ENCODE data around the gene MYCT1.
"Not testable (repeated sequence)": the region's sequence is repeated elsewhere in the genome, so short reads cannot be mapped to it uniquely, and the experiment has no call there.

Gene MYCT1

GRCh38 chr6:152697634-152698033 is at the start of gene MYCT1:
Gene MYCT1, plus strand, starts transcription at chr6:152697897. Its CDS starts 6 bp downstream, at chr6:152697903.
- ATAC-seq = no peak

GRCh38 chr6:152648105-152648504 is 49.6 kb upstream of the MYCT1 start:
- ATAC-seq = no peak

- ATAC-seq = no peak
These were observed 45.7 kb upstream of the MYCT1 start for GRCh38 chr6:152651986-152652385.

GRCh38 chr6:152661776-152662175 is 35.9 kb upstream of the MYCT1 start:
- no peak for ATAC-seq

DNA sequence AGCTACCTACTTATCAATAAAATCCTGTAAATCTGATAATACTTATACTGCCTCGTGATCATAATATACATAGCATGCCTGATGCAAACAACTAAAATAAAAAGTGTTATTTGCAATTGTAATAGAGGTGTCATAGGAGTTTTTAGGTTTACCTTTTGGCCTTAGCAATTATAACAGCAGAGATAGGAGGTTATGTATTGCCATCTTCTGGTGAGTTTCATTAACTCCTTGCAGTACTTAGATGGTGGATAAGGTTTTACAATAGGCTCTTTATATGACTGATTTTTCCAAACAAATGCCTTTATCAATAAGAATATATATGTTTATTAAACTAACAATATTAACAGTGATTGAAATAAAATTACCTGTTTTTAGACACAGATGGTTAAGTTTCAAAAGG is 27.8 kb upstream of the MYCT1 start:
- no peak for ATAC-seq

DNA sequence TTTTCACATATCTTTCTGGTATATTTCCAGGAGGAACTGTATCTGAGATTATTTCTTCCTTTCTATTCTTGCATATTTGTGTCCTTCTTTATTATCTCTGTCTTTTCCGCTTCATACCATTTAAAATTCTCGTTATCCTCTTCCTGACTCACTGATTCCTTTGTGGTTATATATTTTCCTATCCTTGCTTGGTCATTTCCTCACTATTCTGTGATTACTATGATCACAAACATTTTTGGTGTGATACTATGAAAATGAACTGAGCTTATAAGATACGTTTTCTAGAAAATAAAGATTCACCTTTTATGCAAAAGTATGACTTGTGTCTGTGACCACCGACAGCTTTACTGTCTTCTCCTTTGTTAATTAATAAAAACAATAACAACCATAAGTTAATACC is 26.5 kb upstream of the MYCT1 start:
- no peak for ATAC-seq

DNA sequence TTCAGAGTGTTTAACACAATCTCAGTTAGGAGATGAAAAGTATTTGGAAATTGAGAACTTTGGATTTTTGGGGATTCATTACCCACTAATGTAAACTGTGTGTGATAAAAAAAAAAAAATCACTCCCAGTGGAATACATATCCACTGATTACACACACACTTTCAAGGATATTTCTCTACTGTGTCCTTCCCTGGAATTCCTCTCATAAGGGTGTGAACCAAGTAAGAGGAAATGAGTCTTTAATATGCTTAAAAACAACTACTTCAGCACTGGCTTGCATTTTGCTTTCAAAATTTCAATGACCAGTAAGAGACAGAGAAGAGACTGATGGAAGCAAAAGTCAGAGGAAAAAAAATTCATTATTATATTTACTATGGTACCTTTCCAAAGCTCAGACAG is 24.5 kb upstream of the MYCT1 start:
- ATAC-seq = no peak

DNA sequence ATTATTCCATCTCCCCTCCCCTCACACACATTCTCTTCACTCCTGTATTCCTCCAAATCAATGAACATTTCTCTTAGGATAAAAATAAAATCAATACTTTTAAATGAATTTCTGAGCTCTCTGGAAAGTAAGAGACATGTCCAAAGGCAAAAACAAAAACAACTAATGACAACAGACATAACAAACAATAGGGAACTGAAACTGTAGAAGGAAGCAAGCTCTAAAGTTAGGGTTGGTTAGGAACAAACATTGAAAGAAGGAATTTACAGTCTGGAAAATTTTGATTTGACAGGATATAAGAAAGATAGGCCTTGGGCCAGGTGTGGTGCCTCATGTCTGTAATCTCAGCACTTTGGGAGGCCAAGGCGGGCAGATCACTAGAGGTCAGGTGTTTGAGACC is 17.5 kb upstream of the MYCT1 start:
- ATAC-seq = no peak

DNA sequence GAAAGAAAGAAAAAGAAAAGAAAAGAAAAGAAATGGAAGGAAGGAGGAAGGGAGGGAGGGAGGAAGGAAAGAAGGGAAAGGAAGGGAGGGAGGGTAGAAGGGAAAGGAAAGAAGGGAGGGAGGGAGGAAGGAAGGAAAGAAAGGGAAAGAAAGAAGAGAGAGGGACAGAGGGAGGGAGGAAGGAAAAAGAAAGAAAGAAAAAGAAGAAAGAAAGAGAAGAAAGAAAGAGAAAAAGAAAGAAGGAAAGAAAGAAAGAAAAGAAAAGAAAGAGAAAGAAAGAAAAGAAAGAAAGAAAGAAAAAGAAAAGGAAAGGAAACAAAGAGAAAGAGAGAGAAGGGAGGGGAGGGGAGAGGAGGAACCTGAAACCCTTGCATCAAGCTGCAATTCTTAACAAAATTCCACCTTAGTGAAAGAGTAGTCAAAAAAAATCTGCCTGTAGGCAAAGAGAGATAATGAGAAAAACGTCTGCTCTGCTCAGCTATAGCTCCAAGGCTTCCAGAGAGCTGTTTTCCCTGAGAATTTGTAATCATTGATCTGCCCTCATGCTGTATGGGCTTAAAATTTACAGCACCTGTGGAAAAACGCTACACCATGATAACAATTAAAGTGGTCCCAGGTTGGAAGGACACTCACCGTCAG is 16.7 kb upstream of the MYCT1 start:
- ATAC-seq = no peak

GRCh38 chr6:152682141-152682540 is 15.6 kb upstream of the MYCT1 start:
- ATAC-seq = no peak

GRCh38 chr6:152682935-152683334 is 14.8 kb upstream of the MYCT1 start:
- not testable (repeated sequence) for ATAC-seq

DNA sequence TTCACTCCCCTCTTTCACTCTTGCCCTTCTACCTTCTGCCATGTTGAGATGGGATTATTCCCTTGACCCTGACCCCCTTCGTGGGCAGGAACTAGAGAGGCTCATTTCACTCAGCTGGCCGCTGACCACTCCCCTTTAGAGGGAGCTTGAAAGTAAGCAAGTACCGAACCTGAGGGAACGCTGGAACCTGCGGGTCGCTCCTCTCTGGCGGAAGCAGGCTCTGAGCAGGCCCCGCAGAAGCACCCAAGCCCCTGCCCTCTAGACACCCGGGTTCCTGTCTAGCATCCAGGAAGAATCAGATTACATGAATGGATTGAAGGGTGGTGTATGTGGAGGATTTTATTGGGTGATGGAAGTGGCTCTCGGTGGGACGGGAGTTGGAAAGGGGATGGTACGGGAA is 11.9 kb upstream of the MYCT1 start:
- ATAC-seq = no peak

GRCh38 chr6:152695372-152696045 is 2.2 kb upstream of the MYCT1 start:
- ATAC-seq = no peak

DNA sequence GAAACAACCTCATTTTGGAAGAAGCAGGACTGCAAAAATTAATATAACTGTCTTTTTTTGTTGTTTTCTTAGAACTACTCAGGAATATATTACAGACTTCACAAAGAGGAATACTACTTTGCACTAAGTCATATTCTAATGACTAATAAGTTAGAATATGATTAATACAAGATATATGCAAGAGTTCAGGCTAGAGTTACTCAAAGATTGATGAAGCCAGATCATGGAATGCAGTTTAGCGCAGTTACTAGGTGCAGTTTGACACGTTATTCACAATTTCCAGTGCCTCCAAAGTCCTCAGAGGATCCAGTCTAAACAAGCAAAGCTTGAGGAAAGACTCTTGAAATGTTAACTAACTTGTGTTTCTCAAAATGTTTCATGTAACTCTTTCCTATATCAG is 1.2 kb upstream of the MYCT1 start:
- ATAC-seq = no peak

- no peak for ATAC-seq
These were observed 995 bp downstream of the MYCT1 start for GRCh38 chr6:152698692-152699091.

- ATAC-seq = no peak
These were observed 2.7 kb downstream of the MYCT1 start for GRCh38 chr6:152700427-152700826.

- no peak for ATAC-seq
These were observed 3.6 kb downstream of the MYCT1 start for GRCh38 chr6:152701081-152701862.

DNA sequence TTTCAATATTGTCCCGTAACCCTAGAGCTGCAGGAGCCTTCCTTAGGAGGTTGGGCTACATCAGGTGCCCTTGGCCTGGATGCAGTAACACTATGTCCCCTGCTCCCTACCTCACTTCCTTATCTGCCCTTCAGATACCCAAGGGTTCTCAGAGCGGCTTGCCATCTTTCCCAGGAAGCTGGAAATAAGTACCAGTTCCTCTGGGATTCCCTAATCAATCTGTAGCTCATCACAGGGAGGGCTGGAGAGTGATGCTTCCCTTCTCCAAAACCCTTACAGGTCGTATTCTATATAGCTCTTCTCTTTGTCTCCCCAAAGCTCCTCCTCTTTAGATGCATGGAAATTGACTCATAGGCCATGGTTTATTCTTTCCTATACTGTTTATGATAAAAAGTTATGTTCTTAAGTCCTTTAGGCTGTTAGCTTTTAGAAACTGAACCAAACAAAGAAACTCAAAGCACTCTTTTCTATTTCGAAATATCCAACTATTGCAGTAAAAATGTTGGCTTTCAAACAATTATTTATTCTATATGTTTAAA is 4.2 kb downstream of the MYCT1 start:
- no peak for ATAC-seq

DNA sequence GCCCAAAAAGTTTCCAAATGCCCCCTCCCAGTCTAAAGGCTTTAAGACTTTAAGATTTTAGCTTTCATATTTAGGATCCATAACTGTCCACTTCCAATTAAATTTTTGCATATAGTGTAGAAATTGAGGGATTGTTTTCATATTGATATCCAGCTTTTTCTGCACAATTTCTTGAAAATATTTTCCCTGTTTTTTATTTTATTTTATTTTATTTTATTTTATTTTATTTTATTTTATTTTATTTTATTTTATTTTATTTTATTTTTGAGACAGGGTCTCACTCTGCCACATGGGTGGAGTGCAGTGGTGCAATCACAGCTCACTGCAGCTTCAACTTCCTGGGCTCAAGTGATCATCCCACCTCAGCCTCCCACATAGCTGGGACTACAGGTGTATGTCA is 6.1 kb downstream of the MYCT1 start:
- ATAC-seq = not testable (repeated sequence)

DNA sequence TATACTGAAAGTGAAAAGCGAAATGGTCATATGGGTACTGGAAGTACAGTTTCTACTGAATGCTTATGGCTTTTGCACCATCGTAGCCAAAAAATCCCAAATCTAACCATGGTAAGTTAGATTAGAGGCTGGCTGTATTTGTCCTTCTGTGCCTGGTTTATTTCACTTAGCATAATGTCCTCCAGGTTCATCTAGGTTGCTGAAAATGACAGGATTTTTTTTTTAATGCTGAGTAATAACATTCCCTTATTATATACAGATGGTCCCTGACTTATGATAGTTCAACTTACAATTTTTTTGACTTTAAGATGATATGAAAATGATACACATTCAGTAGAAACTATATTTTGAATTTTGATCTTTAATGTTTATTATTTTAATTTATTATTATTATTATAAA is 7.6 kb downstream of the MYCT1 start:
- ATAC-seq = no peak

DNA sequence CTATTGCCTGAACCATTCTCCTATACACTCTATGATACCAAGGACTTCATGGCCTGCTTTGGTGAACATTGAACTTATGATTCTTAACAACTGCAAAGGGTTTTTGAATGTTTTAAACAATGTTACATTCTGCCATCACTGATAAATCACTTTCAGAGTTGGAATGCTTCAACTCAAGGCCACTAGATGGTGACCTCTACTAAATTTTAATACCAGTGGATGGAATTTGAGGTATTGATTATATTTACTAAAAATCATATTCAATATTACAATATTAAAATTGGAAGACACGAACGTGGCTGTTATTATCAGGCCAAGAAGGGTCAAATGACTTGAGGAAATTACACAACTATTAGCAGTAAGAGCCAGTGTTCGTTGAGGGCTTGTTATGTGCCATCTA is 18.6 kb downstream of the MYCT1 start:
- ATAC-seq = no peak

DNA sequence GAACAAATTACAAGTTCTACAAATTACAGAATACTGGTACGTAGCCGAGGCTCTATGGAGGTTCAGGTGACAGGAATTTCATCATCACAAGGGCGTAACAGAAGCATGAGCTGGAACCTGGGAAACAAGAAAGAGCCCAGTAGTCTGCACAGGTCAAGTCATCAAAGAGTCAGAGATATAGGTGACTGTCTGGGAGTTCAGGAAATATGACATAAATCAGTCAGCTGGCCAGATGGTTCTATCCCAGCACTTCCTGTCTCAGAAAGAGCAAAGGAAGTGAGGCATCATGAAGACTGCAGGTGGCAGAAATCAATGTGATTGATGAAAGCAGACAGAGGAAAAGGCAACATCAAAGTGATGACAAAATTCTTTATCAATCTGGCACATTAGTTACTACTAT is 23.3 kb downstream of the MYCT1 start:
- no peak for ATAC-seq

- no peak for ATAC-seq
These were observed 24.3 kb downstream of the MYCT1 start for GRCh38 chr6:152721956-152722355.

GRCh38 chr6:152723398-152723797 is 25.7 kb downstream of the MYCT1 start:
- ATAC-seq = no peak
